ENCODE data around the gene TMPRSS15.

Gene TMPRSS15

DNA sequence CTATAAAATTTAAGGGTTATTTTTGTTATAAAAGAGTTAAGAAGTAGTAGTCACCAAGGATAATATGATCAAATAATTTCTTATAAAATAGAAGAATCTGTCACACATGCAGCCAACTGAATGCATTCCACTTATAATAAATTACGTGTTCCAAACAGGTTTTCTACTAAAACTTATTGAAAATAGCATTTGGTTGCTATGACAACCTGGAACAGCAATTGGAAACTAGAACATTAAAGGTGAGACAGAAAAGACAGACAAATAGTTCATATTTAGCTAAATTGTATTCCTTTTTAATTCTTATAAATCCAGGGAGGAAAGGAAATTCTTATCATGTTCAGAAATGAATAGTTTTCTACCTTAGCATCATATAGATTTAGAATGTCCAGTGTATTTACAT is 168.0 kb downstream of the TMPRSS15 start:
- DNase-seq = no peak

DNA sequence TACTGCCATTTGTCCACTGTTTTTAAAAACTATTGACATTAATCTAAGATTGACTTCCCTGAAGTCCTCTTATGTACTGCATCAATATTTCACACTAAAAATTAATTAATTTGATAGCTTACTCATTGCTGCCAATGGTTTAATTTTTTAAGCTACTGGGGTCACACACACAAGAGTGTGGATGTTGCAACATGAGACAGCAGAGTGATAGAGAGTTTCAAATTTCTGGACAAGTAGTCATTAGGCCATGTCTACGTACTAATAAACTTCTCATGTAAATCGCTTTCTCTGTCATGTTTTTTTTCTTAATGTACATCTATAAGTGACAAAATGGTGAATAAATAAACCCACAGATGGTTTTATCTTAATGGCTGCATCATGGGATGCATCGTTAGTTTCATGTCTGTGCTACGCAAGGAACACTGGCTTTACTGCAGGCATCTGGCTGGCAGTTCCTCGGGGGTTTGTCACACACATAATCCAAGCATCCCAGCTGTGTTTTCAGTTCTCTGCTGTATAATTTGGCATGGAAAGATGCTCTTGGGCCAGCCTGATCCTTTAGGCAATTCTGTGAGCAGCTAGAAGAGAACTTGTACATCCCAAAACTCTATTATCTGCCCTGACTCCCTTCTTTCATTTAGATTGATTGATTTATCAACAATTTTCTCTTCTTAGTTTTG is 175.4 kb downstream of the TMPRSS15 start:
- no peak for DNase-seq

- no peak for DNase-seq
These were observed 181.2 kb downstream of the TMPRSS15 start for GRCh38 chr21:18222346-18222745.

DNA sequence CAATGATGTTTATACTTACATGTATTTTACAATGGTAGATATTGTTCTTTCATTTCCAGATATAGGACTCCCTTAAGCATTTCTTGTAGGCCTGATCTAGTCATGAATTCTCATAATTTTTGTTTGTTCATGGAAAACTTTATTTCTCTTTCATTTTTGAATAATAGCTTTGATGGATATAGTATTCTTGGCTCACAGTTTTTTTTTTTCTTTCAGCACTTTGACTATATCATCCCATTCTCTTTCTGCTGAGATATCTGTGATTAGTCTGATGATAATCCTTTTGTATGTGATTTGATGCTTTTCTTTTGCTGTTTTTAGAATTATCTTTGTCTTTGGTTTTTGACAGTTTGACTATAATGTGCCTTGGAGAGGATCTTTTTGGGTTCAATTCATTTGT is 183.1 kb downstream of the TMPRSS15 start:
- no peak for DNase-seq

Measured in activated gamma-delta T cell treated with Interleukin-2 at 50 U/mL for 16 hours (primary cell).